HFFc6 (cell line): ENCODE data around the gene APP. TPM values are rescaled to one million over a fixed set of nuclear protein-coding genes. Genes with fewer than 3 reads are reported as not detected.
A peak's percentile ranks its signal among the peaks of the same experiment; 100 is the strongest.

Source experiments
- DNase-seq: peaks from one replicate; pipeline ENCODE4 v3.0.0-alpha.2; 2018
- H3K27ac Mint-ChIP-seq: 2 replicates; pipeline ENCODE4 v1.8.0; 2020; ENCODE audit warnings: mild to moderate bottlenecking, mixed read lengths
- H3K27me3 Mint-ChIP-seq: 2 replicates; pipeline ENCODE4 v1.8.0; 2021; ENCODE audit warnings: mild to moderate bottlenecking, moderate library complexity, mixed read lengths; ENCODE audit not compliant: insufficient read depth
- H3K36me3 Mint-ChIP-seq: 2 replicates; pipeline ENCODE4 v1.8.0; 2021; ENCODE audit warnings: low read depth, mixed read lengths
- H3K4me1 Mint-ChIP-seq: 2 replicates; pipeline ENCODE4 v1.8.0; 2020; ENCODE audit warnings: low read depth, mixed read lengths
- H3K4me3 Mint-ChIP-seq: 2 replicates; pipeline ENCODE4 v1.8.0; 2020; ENCODE audit warnings: mild to moderate bottlenecking, moderate library complexity, mixed read lengths
- H3K9me3 Mint-ChIP-seq: 2 replicates; pipeline ENCODE4 v1.8.0; 2020; ENCODE audit warnings: mild to moderate bottlenecking, mixed read lengths
- CTCF ChIP-seq: fragments of 200-600 bp; sonication (generic); IDR thresholded peaks from 2 replicates; pipeline ENCODE4 v1.5.0; 2021; ENCODE audit warnings: antibody characterized with exemption, mild to moderate bottlenecking
- total RNA-seq, 6 experiments: library from RNA; stranded (reverse); fragmentation: NEBNext Ultra II Directional; extraction: Animal tissue kit (Norgen Biotek cat#: 25700); gene quantifications; 2 replicates in 1 of 6; 3 replicates in 5 of 6; pipeline ENCODE4 v1.2.3, GENCODE V29; 2021

APP gene
- total RNA-seq, 6 experiments from 2014 or later, result 396 to 438 (median 425) TPM

DNA sequence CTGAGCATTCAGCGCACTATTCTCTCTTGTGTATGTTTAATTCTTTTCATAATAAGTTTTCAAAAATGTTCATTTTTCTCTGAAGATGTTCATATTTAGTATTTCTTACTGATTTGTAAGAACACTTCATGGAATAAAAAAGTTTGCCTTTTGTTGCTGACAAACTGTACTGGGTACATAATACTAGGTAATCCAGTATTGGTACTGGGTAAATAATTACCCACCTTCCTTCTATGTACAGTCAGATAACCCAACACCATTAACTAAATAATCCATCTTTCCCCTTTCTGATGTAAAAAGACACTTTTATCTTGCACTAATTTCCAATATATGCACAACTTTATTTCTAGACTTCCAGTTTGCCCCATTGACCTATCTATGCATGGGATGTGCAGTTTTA is 23.9 kb downstream of the APP start:
- no peak for TF ChIP-seq CTCF
- H3K36me3 Mint-ChIP-seq, result peaks cover 11% of the 10 kb centered on the region; the same call in 1 of the 2 replicates
- H3K9me3 Mint-ChIP-seq, result no peaks in the 10 kb centered on the region
- H3K27ac Mint-ChIP-seq, result no peak overlapping the region
- no peaks in the 10 kb centered on the region; the same call in 1 of the 2 replicates for H3K27me3 Mint-ChIP-seq
- no peak overlapping the region for H3K4me3 Mint-ChIP-seq
- DNase-seq, result no peak
- H3K4me1 Mint-ChIP-seq, result peaks cover 42% of the 10 kb centered on the region

- Mint-ChIP-seq H3K4me1 (peaks cover 44% of the 10 kb centered on the region), H3K4me3 (no peak overlapping the region), H3K27me3 (no peaks in the 10 kb centered on the region; the same call in 1 of the 2 replicates), H3K36me3 (peaks cover 30% of the 10 kb centered on the region), H3K27ac (no peak overlapping the region), H3K9me3 (peaks cover 7% of the 10 kb centered on the region)
- TF ChIP-seq CTCF, result no peak
- DNase-seq, result no peak
These were observed 26.5 kb downstream of the APP start for GRCh38 chr21:26144031-26144430.

DNA sequence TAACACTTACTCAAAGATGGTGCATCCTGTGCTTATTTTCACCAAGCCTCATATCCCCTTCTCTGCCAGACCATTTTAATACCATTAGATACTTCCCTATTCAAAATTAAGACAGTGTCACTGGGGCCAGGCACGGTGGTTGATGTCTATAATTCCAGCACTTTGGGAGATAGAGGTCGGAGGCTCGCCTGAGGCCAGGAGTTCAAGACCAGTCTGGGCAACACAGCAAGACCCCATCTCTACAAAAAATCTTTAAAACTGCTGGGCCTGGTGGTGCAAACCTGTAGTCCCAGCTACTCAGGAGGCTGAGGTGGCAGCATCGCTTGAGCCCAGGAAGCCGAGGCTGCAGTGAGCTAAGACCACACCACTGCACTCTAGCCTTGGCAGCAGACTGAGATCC is 28.2 kb downstream of the APP start:
- peaks cover 36% of the 10 kb centered on the region for H3K36me3 Mint-ChIP-seq
- H3K4me3 Mint-ChIP-seq, result no peak overlapping the region

GRCh38 chr21:26140926-26141325 is 29.6 kb downstream of the APP start:
- H3K27ac Mint-ChIP-seq, result peak overlapping the region; percentile 90

More for the DNA sequence above, 28.2 kb downstream of the APP start:
- Mint-ChIP-seq H3K27me3 (no peaks in the 10 kb centered on the region; the same call in 1 of the 2 replicates), H3K4me1 (peaks cover 44% of the 10 kb centered on the region), H3K27ac (no peak overlapping the region), H3K9me3 (peaks cover 7% of the 10 kb centered on the region)
- no peak for DNase-seq
- TF ChIP-seq CTCF, result no peak

DNA sequence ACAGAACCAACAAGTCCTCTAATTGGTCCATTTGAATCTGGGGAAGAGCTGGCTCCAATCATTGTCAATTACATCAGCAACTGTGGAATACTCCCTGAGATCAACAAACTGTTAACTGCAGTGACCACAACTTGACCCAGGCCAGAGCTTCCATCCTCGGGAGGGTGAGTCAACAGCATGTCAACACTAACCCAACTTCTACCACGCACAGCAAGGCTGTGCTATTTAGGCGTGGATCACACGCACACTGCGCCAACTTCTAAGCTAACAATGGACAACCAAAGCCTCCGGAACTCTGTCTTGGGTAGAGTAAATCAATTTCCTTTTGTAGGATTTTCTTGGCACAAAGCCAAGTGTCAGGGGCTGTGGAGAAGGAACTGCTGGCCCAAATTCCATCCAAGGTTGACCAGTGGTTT is 30.4 kb downstream of the APP start:
- peak; percentile 96 for DNase-seq
- Mint-ChIP-seq H3K4me3 (peak overlapping the region; percentile 51), H3K9me3 (peaks cover 7% of the 10 kb centered on the region), H3K4me1 (peaks cover 49% of the 10 kb centered on the region), H3K27me3 (no peaks in the 10 kb centered on the region), H3K36me3 (peaks cover 36% of the 10 kb centered on the region), H3K27ac (peak overlapping the region; percentile 90)
- TF ChIP-seq CTCF, result no peak; the same call in 1 of the 2 replicates

More at GRCh38 chr21:26140926-26141325, 29.6 kb downstream of the APP start:
- peaks cover 36% of the 10 kb centered on the region for H3K36me3 Mint-ChIP-seq
- no peak for DNase-seq
- no peak overlapping the region for H3K4me3 Mint-ChIP-seq
- peaks cover 48% of the 10 kb centered on the region for H3K4me1 Mint-ChIP-seq
- H3K9me3 Mint-ChIP-seq, result peaks cover 7% of the 10 kb centered on the region
- no peaks in the 10 kb centered on the region for H3K27me3 Mint-ChIP-seq
- no peak for TF ChIP-seq CTCF
